ENCODE data around the gene CCDC57. TPM values are rescaled to one million over a fixed set of nuclear protein-coding genes. Genes with fewer than 3 reads are reported as not detected.

The CCDC57 gene
- polyA plus RNA-seq, 3 donors, result 17.1 to 43.8 (median 20.1) TPM

GRCh38 chr17:82108961-82109475 lies 103.6 kb downstream of the CCDC57 start:
- H3K36me3 Mint-ChIP-seq, result peaks cover 3 to 7% of the 10 kb centered on the region in 2 donors
- Histone ChIP-seq H3K4me1 (ENCODE audit: control insufficient read depth in 1 of 2, insufficient read depth in 2 of 2, low read length in 2 of 2) (peaks cover 24% of the 10 kb centered on the region in 2 donors), H4K20me1 (ENCODE audit: insufficient read depth, low read length) (no peaks in the 10 kb centered on the region), H3K4me3 (replicated peaks in 1 of 3; ENCODE audit: low read depth in 2 of 3, low read length in 3 of 3) (no peak overlapping the region), H3K9ac (ENCODE audit: insufficient read depth, low read length, poor library complexity, severe bottlenecking) (no peak overlapping the region), H3K9me3 (replicated peaks in 1 of 2; ENCODE audit: control insufficient read depth in 1 of 2, insufficient read depth in 1 of 2, low read length in 2 of 2) (no peaks in the 10 kb centered on the region), H3K4me2 (replicated peaks; ENCODE audit: extremely low read depth, low read length, poor library complexity, severe bottlenecking) (no peak overlapping the region), H3K36me3 (replicated peaks in 1 of 2; ENCODE audit: control insufficient read depth in 1 of 2, insufficient read depth in 2 of 2, low read length in 2 of 2) (no peaks in the 10 kb centered on the region), H3K79me2 (ENCODE audit: insufficient read depth, low read length) (no peaks in the 10 kb centered on the region), H3K27ac (ENCODE audit: low read depth in 1 of 2, low read length in 2 of 2) (no peak overlapping the region), H2AFZ (ENCODE audit: insufficient read depth, low read depth, low read length, poor library complexity, severe bottlenecking) (no peak overlapping the region), H3K27me3 (ENCODE audit: control insufficient read depth in 2 of 2, insufficient read depth in 2 of 2, low read length in 2 of 2) (no peaks in the 10 kb centered on the region)
- 94% methylated on average over 11 of the region's 14 CpGs for WGBS (ENCODE audit: insufficient coverage)
- no peak overlapping the region for H3K27ac Mint-ChIP-seq
- no peak overlapping the region for H3K4me3 Mint-ChIP-seq
- no peak for DNase-seq
- no peaks in the 10 kb centered on the region for H3K9me3 Mint-ChIP-seq
- intact Hi-C loops (cut with micrococcal nuclease), result no loop called here
- H3K4me1 Mint-ChIP-seq, result peaks cover 27% of the 10 kb centered on the region
- no peak for TF ChIP-seq CTCF (IDR thresholded peaks at IDR 0.05)
- H3K27me3 Mint-ChIP-seq (ENCODE audit: low read depth in 3 of 3), result peaks cover 0 to 3% (median 0%) of the 10 kb centered on the region in 3 donors

GRCh38 chr17:82108496-82108945 lies 104.1 kb downstream of the CCDC57 start:
- WGBS (ENCODE audit: insufficient coverage), result 88% methylated on average over 6 of the region's 19 CpGs
- Histone ChIP-seq H3K9me3 (replicated peaks in 1 of 2; ENCODE audit: control insufficient read depth in 1 of 2, insufficient read depth in 1 of 2, low read length in 2 of 2) (no peaks in the 10 kb centered on the region), H4K20me1 (ENCODE audit: insufficient read depth, low read length) (no peaks in the 10 kb centered on the region), H3K27me3 (ENCODE audit: control insufficient read depth in 2 of 2, insufficient read depth in 2 of 2, low read length in 2 of 2) (no peaks in the 10 kb centered on the region), H3K36me3 (replicated peaks in 1 of 2; ENCODE audit: control insufficient read depth in 1 of 2, insufficient read depth in 2 of 2, low read length in 2 of 2) (no peaks in the 10 kb centered on the region), H3K9ac (ENCODE audit: insufficient read depth, low read length, poor library complexity, severe bottlenecking) (no peak overlapping the region), H2AFZ (ENCODE audit: insufficient read depth, low read depth, low read length, poor library complexity, severe bottlenecking) (no peak overlapping the region), H3K4me1 (ENCODE audit: control insufficient read depth in 1 of 2, insufficient read depth in 2 of 2, low read length in 2 of 2) (peaks cover 24% of the 10 kb centered on the region in 2 donors), H3K27ac (ENCODE audit: low read depth in 1 of 2, low read length in 2 of 2) (no peak overlapping the region), H3K4me2 (replicated peaks; ENCODE audit: extremely low read depth, low read length, poor library complexity, severe bottlenecking) (no peak overlapping the region), H3K79me2 (ENCODE audit: insufficient read depth, low read length) (no peaks in the 10 kb centered on the region), H3K4me3 (replicated peaks in 1 of 3; ENCODE audit: low read depth in 2 of 3, low read length in 3 of 3) (no peak overlapping the region)
- Mint-ChIP-seq H3K36me3 (peaks cover 2 to 6% of the 10 kb centered on the region in 2 donors), H3K4me3 (no peak overlapping the region), H3K9me3 (no peaks in the 10 kb centered on the region), H3K27ac (no peak overlapping the region), H3K27me3 (ENCODE audit: low read depth in 3 of 3) (peaks cover 0 to 3% (median 0%) of the 10 kb centered on the region in 3 donors), H3K4me1 (peaks cover 27% of the 10 kb centered on the region)
- TF ChIP-seq CTCF (IDR thresholded peaks at IDR 0.05), result no peak
- no peak for DNase-seq
- intact Hi-C loops (cut with micrococcal nuclease), result no loop called here

Data from CD14-positive monocyte (primary cell).